ENCODE results near the gene MRPL28.
"Not testable (repeated sequence)": the region's sequence is repeated elsewhere in the genome, so short reads cannot be mapped to it uniquely, and the experiment has no call there.

The MRPL28 gene

GRCh38 chr16:359067-359763 is 11.1 kb downstream of the MRPL28 start:
- no peak for DNase-seq

- no peak for DNase-seq
Measured at GRCh38 chr16:356741-357140, 13.6 kb downstream of the MRPL28 start.

- DNase-seq: no peak
Measured at GRCh38 chr16:354971-355461, 15.3 kb downstream of the MRPL28 start.

- DNase-seq: no peak
Measured at GRCh38 chr16:354291-354881, 16.0 kb downstream of the MRPL28 start.

GRCh38 chr16:353404-354290 is 16.7 kb downstream of the MRPL28 start:
- DNase-seq: no peak

GRCh38 chr16:352547-353403 is 17.6 kb downstream of the MRPL28 start, which contains the start of gene AXIN1:
TSS of gene AXIN1 (minus strand) at chr16:352723. CDS start at chr16:347025, 5,698 bp downstream.
- DNase-seq: peak; percentile 100

- DNase-seq: peak; percentile 23
Measured at GRCh38 chr16:351804-352520, 18.4 kb downstream of the MRPL28 start.

GRCh38 chr16:350203-350602 is 20.1 kb downstream of the MRPL28 start:
- DNase-seq: no peak

GRCh38 chr16:349211-349610 is 21.1 kb downstream of the MRPL28 start:
- no peak for DNase-seq

GRCh38 chr16:348495-348894 is 21.8 kb downstream of the MRPL28 start:
- DNase-seq: not testable (repeated sequence)

GRCh38 chr16:347203-347602 is 23.1 kb downstream of the MRPL28 start:
- no peak for DNase-seq

- DNase-seq: no peak
Measured at GRCh38 chr16:346587-346986, 23.8 kb downstream of the MRPL28 start.

- DNase-seq: peak; percentile 27
Measured at GRCh38 chr16:345772-346171, 24.6 kb downstream of the MRPL28 start.

- no peak for DNase-seq
Measured at GRCh38 chr16:342455-343213, 27.7 kb downstream of the MRPL28 start.

- not testable (repeated sequence) for DNase-seq
Measured at GRCh38 chr16:341974-342336, 28.4 kb downstream of the MRPL28 start.

- not testable (repeated sequence) for DNase-seq
Measured at GRCh38 chr16:341095-341973, 29.0 kb downstream of the MRPL28 start.

GRCh38 chr16:340370-341091 is 29.8 kb downstream of the MRPL28 start:
- no peak for DNase-seq

- DNase-seq: no peak
Measured at GRCh38 chr16:339680-340079, 30.7 kb downstream of the MRPL28 start.

GRCh38 chr16:337975-338575 is 32.3 kb downstream of the MRPL28 start:
- DNase-seq: no peak

All from stimulated activated naive CD4-positive, alpha-beta T cell treated with Interleukin-2 at 50 U/mL for 16 hours (primary cell).